ENCODE results near the gene NOP53. TPM values are rescaled to one million over a fixed set of nuclear protein-coding genes. Genes with fewer than 3 reads are reported as not detected.

The NOP53 gene
- polyA plus RNA-seq (2012; ENCODE audit: low read depth, missing spikeins) = 571 TPM

- DNase-seq (ENCODE audit: insufficient read length, low spot score) (peak; percentile 89), FAIRE-seq (peak; percentile 92)
- TF ChIP-seq SPI1 (IDR thresholded peaks at IDR 0.05; ENCODE audit: low read depth, low read length) (no peak), POLR2A (IDR thresholded peaks at IDR 0.05; ENCODE audit: low read depth, low read length) (peak; percentile 98), PAX5 (IDR thresholded peaks at IDR 0.05; ENCODE audit: insufficient read depth, low read length, severe bottlenecking) (no peak), TAF1 (IDR thresholded peaks at IDR 0.05; ENCODE audit: low read depth, low read length) (peak; percentile 97), POLR2AphosphoS5 (IDR thresholded peaks at IDR 0.05; ENCODE audit: low read depth, low read length) (peak; percentile 97), POU2F2 (IDR thresholded peaks at IDR 0.05; ENCODE audit: low read depth, low read length) (peak; percentile 78)
Observed at GRCh38 chr19:47745010-47745901, at the start of gene NOP53. NOP53 (plus strand) TSS chr19:47745546; CDS start chr19:47745560, 14 bp downstream.

- FAIRE-seq (no peak), DNase-seq (ENCODE audit: insufficient read length, low spot score) (no peak)
- no peak for TF ChIP-seq PAX5 (IDR thresholded peaks at IDR 0.05; ENCODE audit: insufficient read depth, low read length, severe bottlenecking)
- no peak for TF ChIP-seq SPI1 (IDR thresholded peaks at IDR 0.05; ENCODE audit: low read depth, low read length)
- TF ChIP-seq TAF1 (IDR thresholded peaks at IDR 0.05; ENCODE audit: low read depth, low read length) = no peak
- TF ChIP-seq POLR2A (IDR thresholded peaks at IDR 0.05; ENCODE audit: low read depth, low read length) = no peak
- no peak for TF ChIP-seq POU2F2 (IDR thresholded peaks at IDR 0.05; ENCODE audit: low read depth, low read length)
- no peak for TF ChIP-seq POLR2AphosphoS5 (IDR thresholded peaks at IDR 0.05; ENCODE audit: low read depth, low read length)
Observed at GRCh38 chr19:47696635-47697034, 48.7 kb upstream of the NOP53 start.

- peak; percentile 90 for FAIRE-seq
- 0 out of 2 replicates have a peak, but pooled peaks have one; percentile 11 for TF ChIP-seq POU2F2 (IDR thresholded peaks at IDR 0.05; ENCODE audit: low read depth, low read length)
- peak; percentile 48 for TF ChIP-seq SPI1 (IDR thresholded peaks at IDR 0.05; ENCODE audit: low read depth, low read length)
- no peak for TF ChIP-seq PAX5 (IDR thresholded peaks at IDR 0.05; ENCODE audit: insufficient read depth, low read length, severe bottlenecking)
- DNase-seq (ENCODE audit: insufficient read length, low spot score) = peak; percentile 83
Observed at GRCh38 chr19:47697863-47698609, 47.3 kb upstream of the NOP53 start.

GRCh38 chr19:47698631-47699359 lies 46.6 kb upstream of the NOP53 start:
- no peak for FAIRE-seq
- TF ChIP-seq SPI1 (IDR thresholded peaks at IDR 0.05; ENCODE audit: low read depth, low read length) (no peak), POLR2A (IDR thresholded peaks at IDR 0.05; ENCODE audit: low read depth, low read length) (no peak), POLR2AphosphoS5 (IDR thresholded peaks at IDR 0.05; ENCODE audit: low read depth, low read length) (no peak), POU2F2 (IDR thresholded peaks at IDR 0.05; ENCODE audit: low read depth, low read length) (no peak), TAF1 (IDR thresholded peaks at IDR 0.05; ENCODE audit: low read depth, low read length) (no peak), PAX5 (IDR thresholded peaks at IDR 0.05; ENCODE audit: insufficient read depth, low read length, severe bottlenecking) (no peak)
- DNase-seq (ENCODE audit: insufficient read length, low spot score) = no peak

- no peak for TF ChIP-seq POLR2A (IDR thresholded peaks at IDR 0.05; ENCODE audit: low read depth, low read length)
- TF ChIP-seq SPI1 (IDR thresholded peaks at IDR 0.05; ENCODE audit: low read depth, low read length) = no peak
- TF ChIP-seq TAF1 (IDR thresholded peaks at IDR 0.05; ENCODE audit: low read depth, low read length) = no peak
- TF ChIP-seq POU2F2 (IDR thresholded peaks at IDR 0.05; ENCODE audit: low read depth, low read length) = no peak
- TF ChIP-seq PAX5 (IDR thresholded peaks at IDR 0.05; ENCODE audit: insufficient read depth, low read length, severe bottlenecking) = no peak
- no peak for TF ChIP-seq POLR2AphosphoS5 (IDR thresholded peaks at IDR 0.05; ENCODE audit: low read depth, low read length)
- peak; percentile 82 for FAIRE-seq
- peak; percentile 87 for DNase-seq (ENCODE audit: insufficient read length, low spot score)
Observed at GRCh38 chr19:47699360-47699917, 45.9 kb upstream of the NOP53 start.

- TF ChIP-seq TAF1 (IDR thresholded peaks at IDR 0.05; ENCODE audit: low read depth, low read length) = no peak
- no peak for TF ChIP-seq POLR2AphosphoS5 (IDR thresholded peaks at IDR 0.05; ENCODE audit: low read depth, low read length)
- no peak for TF ChIP-seq POLR2A (IDR thresholded peaks at IDR 0.05; ENCODE audit: low read depth, low read length)
- no peak for TF ChIP-seq PAX5 (IDR thresholded peaks at IDR 0.05; ENCODE audit: insufficient read depth, low read length, severe bottlenecking)
- TF ChIP-seq POU2F2 (IDR thresholded peaks at IDR 0.05; ENCODE audit: low read depth, low read length) = no peak
- DNase-seq (ENCODE audit: insufficient read length, low spot score) (no peak), FAIRE-seq (no peak)
Observed at GRCh38 chr19:47700934-47701716, 44.2 kb upstream of the NOP53 start.

GRCh38 chr19:47701717-47702552 lies 43.4 kb upstream of the NOP53 start:
- FAIRE-seq (no peak), DNase-seq (ENCODE audit: insufficient read length, low spot score) (no peak)
- TF ChIP-seq SPI1 (IDR thresholded peaks at IDR 0.05; ENCODE audit: low read depth, low read length) = no peak
- TF ChIP-seq POLR2A (IDR thresholded peaks at IDR 0.05; ENCODE audit: low read depth, low read length) = no peak
- TF ChIP-seq POU2F2 (IDR thresholded peaks at IDR 0.05; ENCODE audit: low read depth, low read length) = no peak
- TF ChIP-seq PAX5 (IDR thresholded peaks at IDR 0.05; ENCODE audit: insufficient read depth, low read length, severe bottlenecking) = no peak
- no peak for TF ChIP-seq TAF1 (IDR thresholded peaks at IDR 0.05; ENCODE audit: low read depth, low read length)
- TF ChIP-seq POLR2AphosphoS5 (IDR thresholded peaks at IDR 0.05; ENCODE audit: low read depth, low read length) = no peak

All from GM12891 (cell line).